Measurements from ENCODE around the gene TAC3.
"Not testable (repeated sequence)": the region's sequence is repeated elsewhere in the genome, so short reads cannot be mapped to it uniquely, and the experiment has no call there.

The TAC3 gene

GRCh38 chr12:56965124-56965523 is 51.2 kb downstream of the TAC3 start:
- DNase-seq; in situ Hi-C loops (cut with MboI; ENCODE audit: low pct_unique_long_range_greater_than_20kb, low sequenced_read_pairs): not testable (repeated sequence)

DNA sequence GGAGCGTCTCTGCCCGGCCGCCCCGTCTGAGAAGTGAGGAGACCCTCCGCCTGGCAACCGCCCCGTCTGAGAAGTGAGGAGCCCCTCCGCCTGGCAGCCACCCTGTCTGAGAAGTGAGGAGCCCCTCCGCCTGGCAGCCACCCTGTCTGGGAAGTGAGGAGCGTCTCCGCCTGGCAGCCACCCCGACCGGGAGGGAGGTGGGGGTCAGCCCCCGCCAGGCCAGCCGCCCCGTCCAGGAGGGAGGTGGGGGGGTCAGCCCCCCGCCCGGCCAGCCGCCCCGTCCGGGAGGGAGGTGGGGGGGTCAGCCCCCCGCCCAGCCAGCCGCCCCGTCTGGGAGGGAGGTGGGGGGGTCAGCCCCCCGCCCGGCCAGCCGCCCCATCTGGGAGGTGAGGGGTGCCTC is 52.8 kb downstream of the TAC3 start:
- in situ Hi-C loops (cut with MboI; ENCODE audit: low pct_unique_long_range_greater_than_20kb, low sequenced_read_pairs), result not testable (repeated sequence)

GRCh38 chr12:56962247-56962646 is 54.1 kb downstream of the TAC3 start:
- in situ Hi-C loops (cut with MboI; ENCODE audit: low pct_unique_long_range_greater_than_20kb, low sequenced_read_pairs), result not testable (repeated sequence)
- peak; percentile 17 for DNase-seq

More for the DNA sequence above, 52.8 kb downstream of the TAC3 start:
- not testable (repeated sequence) for DNase-seq
